Thymus (tissue), 11 donors: ENCODE results near the gene SLBP. TPM values are rescaled to one million over a fixed set of nuclear protein-coding genes. Genes with fewer than 3 reads are reported as not detected.

Source experiments
- DNase-seq, 9 donors: peaks; one replicate each; pipeline ENCODE4 v3.0.0-alpha.2; 2013; ENCODE audit warnings: low spot score in 9 of 9, low read depth in 6 of 9, missing footprints in 1 of 9
- H3K27ac ChIP-seq, 2 donors: one replicate each; pipeline ENCODE4 v1.5.1; 2013; ENCODE audit warnings: control low read depth in 1 of 2, low read depth in 1 of 2, low read length in 1 of 2, mild to moderate bottlenecking in 1 of 2, moderate library complexity in 1 of 2
- H3K27me3 ChIP-seq, 2 donors: one replicate each; pipeline ENCODE4 v1.5.1; 2013; ENCODE audit warnings: low read length in 1 of 2; ENCODE audit not compliant: control insufficient read depth in 2 of 2, insufficient read depth in 1 of 2
- H3K36me3 ChIP-seq, 2 donors: one replicate each; pipeline ENCODE4 v1.5.1; 2013; ENCODE audit warnings: low read length in 1 of 2, mild to moderate bottlenecking in 1 of 2, moderate library complexity in 1 of 2; ENCODE audit not compliant: control insufficient read depth in 2 of 2, insufficient read depth in 2 of 2
- H3K4me1 ChIP-seq, 2 donors: one replicate each; pipeline ENCODE4 v1.5.1; 2013; ENCODE audit warnings: low read length in 2 of 2; ENCODE audit not compliant: control insufficient read depth in 2 of 2, insufficient read depth in 2 of 2
- H3K4me3 ChIP-seq, 2 donors: one replicate each; pipeline ENCODE4 v1.5.1; 2013; ENCODE audit warnings: low read length in 2 of 2, control low read depth in 1 of 2, mild to moderate bottlenecking in 1 of 2
- H3K9me3 ChIP-seq, 2 donors: one replicate each; pipeline ENCODE4 v1.5.1; 2013; ENCODE audit warnings: low read length in 1 of 2, mild to moderate bottlenecking in 1 of 2; ENCODE audit not compliant: control insufficient read depth in 2 of 2, insufficient read depth in 1 of 2
- WGBS: extraction: QIAGEN DNeasy Blood & Tissue Kit; methylation state at CpG from one replicate; pipeline ENCODE4 v1.1.7; 2013; 5-methylcytosine and 5-hydroxymethylcytosine counted together
- polyA plus RNA-seq: library from polyadenylated mRNA; stranded (reverse); fragments of 200-250 nt; gene quantifications from one replicate; pipeline ENCODE4 v1.2.3, GENCODE V29; 2013
- total RNA-seq: library from RNA; stranded (reverse); fragments of 120-200 nt; gene quantifications from one replicate; pipeline ENCODE4 v1.2.4, GENCODE V29; 2013
- donor health status: healthy.

SLBP gene
- total and polyA plus RNA-seq, 2 donors, result 53.1 to 96.2 TPM

DNA sequence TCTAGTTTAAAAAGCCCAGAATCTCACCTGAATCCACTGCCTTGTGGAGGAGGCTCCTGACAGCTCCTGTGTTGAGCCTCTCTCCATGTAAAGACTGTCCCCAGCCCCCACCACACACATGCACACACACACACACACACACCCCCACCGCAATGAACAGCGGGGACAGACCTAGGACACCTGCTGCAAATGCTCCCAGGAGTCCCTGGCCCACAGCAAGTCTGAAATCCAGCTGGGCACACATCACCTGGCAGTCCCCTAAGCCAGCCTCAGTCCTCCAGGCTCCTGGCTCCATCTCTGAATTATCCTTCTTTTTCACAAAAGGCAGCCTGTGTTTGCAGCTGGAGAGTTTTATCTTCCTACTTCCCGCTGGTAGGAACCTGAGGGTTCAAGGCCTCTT is 21.4 kb downstream of the SLBP start:
- Histone ChIP-seq H3K27me3 (no peaks in the 10 kb centered on the region), H3K4me3 (no peak overlapping the region), H3K27ac (no peak overlapping the region), H3K36me3 (peaks cover 37 to 55% of the 10 kb centered on the region in 2 donors), H3K9me3 (no peaks in the 10 kb centered on the region), H3K4me1 (no peaks in the 10 kb centered on the region)
- DNase-seq, result no peak
- WGBS, result 99% methylated on average over 3 of the region's 3 CpGs

- peaks cover 9 to 12% of the 10 kb centered on the region in 2 donors for H3K27me3 ChIP-seq
- H3K4me1 ChIP-seq, result peaks cover 11 to 13% of the 10 kb centered on the region in 2 donors
- no peak for DNase-seq
- no peak overlapping the region for H3K27ac ChIP-seq
- peaks cover 10 to 14% of the 10 kb centered on the region in 2 donors for H3K36me3 ChIP-seq
- 88% methylated on average over 7 of the region's 7 CpGs for WGBS
- H3K4me3 ChIP-seq, result no peak overlapping the region
- no peaks in the 10 kb centered on the region for H3K9me3 ChIP-seq
Measured at GRCh38 chr4:1686440-1687036, 25.6 kb downstream of the SLBP start.

DNA sequence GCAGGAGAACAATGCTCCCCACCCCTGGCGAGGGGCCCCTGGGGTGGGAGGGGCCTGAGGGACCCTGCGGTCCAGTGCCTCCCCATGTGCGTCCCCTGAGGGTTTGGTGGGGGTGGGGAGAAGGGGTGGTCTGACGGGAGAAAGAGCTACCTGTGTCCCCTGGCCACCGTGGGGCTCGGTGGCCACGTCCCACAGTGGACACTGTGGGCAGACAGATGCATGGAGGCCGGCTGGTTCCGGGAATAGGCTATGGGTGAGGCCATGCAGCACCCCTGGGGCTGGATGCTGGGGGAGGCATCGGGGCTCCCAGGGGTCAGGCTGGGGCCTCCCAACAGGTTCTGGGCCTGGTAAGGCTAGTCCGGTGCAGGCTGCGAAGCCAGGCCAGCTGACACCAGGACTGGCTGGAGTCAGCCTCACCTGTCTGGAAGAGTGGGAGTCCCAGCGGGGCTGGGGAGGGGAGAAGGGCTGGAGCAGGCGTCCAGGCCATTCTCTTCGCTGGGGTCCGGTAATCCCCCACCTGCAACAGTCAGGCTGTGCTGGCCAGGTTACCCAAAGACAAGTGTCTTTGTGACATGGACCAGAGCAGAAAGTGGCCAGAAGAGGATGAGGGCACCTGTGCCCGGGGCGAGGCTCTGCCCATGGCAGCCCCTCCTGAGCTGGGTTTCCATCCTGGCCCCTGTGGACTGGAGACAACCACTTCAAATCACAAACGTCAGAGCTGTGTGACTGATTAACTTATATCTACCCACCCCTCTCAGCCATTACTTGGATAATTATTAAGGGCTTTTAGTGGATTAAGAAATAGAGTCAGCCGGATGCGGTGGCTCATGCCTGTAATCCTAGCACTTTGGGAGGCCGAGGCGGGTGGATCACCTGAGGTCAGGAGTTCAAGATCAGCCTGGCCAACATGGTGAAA is 26.6 kb downstream of the SLBP start:
- Histone ChIP-seq H3K27me3 (peaks cover 9 to 12% of the 10 kb centered on the region in 2 donors), H3K27ac (no peak overlapping the region), H3K4me1 (peaks cover 11 to 13% of the 10 kb centered on the region in 2 donors), H3K4me3 (no peak overlapping the region), H3K36me3 (peaks cover 0 to 4% of the 10 kb centered on the region in 2 donors), H3K9me3 (no peaks in the 10 kb centered on the region)
- no peak for DNase-seq
- WGBS, result 95% methylated on average over 23 of the region's 23 CpGs

- Histone ChIP-seq H3K27ac (peak overlapping the region in 1 of 2 donors; percentile 66), H3K27me3 (peaks cover 9 to 12% of the 10 kb centered on the region in 2 donors), H3K4me3 (peak overlapping the region in 1 of 2 donors; percentile 66), H3K36me3 (no peaks in the 10 kb centered on the region), H3K9me3 (no peaks in the 10 kb centered on the region), H3K4me1 (peaks cover 11 to 13% of the 10 kb centered on the region in 2 donors)
- WGBS, result 39% methylated on average over 66 of the region's 66 CpGs
- no peak for DNase-seq
Measured at GRCh38 chr4:1684506-1685234, 27.4 kb downstream of the SLBP start.

- Histone ChIP-seq H3K27me3 (peaks cover 9 to 12% of the 10 kb centered on the region in 2 donors), H3K27ac (peak within 1 kb of the TSS in 1 of 2 donors; percentile 79), H3K9me3 (no peaks in the 10 kb centered on the region), H3K4me1 (peaks cover 11 to 13% of the 10 kb centered on the region in 2 donors), H3K4me3 (peak within 1 kb of the TSS; percentile 29 to 66), H3K36me3 (no peaks in the 10 kb centered on the region)
- 1% methylated on average over 118 of the region's 118 CpGs for WGBS
- DNase-seq, result peak in 8 of 9 donors; percentile 56 to 88 (median 72)
Measured at GRCh38 chr4:1683736-1684505, 28.2 kb downstream of the SLBP start, which contains the start of gene FAM53A. TSS of gene FAM53A (minus strand) at chr4:1684313. CDS start at chr4:1668741, 15,572 bp downstream.

- WGBS, result 9% methylated on average over 13 of the region's 13 CpGs
Measured at GRCh38 chr4:1683261-1683735, 28.8 kb downstream of the SLBP start.

DNA sequence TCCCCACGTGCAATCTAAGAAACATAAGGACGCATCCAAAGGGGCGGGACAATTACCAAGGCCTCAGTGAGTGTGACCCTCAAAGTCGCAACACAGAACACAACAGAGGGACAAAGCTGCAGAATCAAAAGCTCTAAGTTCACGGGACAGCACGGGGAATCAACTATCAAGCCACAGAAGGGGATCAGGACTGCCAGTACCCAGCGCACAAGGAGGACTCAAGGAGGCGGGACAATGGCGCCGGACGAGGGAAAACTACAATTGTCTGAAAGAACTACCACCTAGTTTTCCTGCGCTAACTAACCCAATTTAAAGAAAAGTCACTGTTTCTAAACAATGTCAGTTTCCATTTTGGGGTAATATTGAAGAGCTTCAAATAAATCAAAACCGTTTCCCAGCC is 29.3 kb downstream of the SLBP start:
- Histone ChIP-seq H3K4me1 (peaks cover 11 to 13% of the 10 kb centered on the region in 2 donors), H3K36me3 (no peaks in the 10 kb centered on the region), H3K4me3 (peak overlapping the region in 1 of 2 donors; percentile 66), H3K9me3 (no peaks in the 10 kb centered on the region), H3K27me3 (peaks cover 9 to 12% of the 10 kb centered on the region in 2 donors), H3K27ac (no peak overlapping the region)
- 92% methylated on average over 13 of the region's 13 CpGs for WGBS
- DNase-seq, result no peak

More at GRCh38 chr4:1683261-1683735, 28.8 kb downstream of the SLBP start:
- Histone ChIP-seq H3K27ac (peak overlapping the region in 1 of 2 donors; percentile 79), H3K36me3 (no peaks in the 10 kb centered on the region), H3K4me3 (peak overlapping the region; percentile 29 to 66), H3K9me3 (no peaks in the 10 kb centered on the region), H3K27me3 (peaks cover 9 to 12% of the 10 kb centered on the region in 2 donors), H3K4me1 (peaks cover 11 to 13% of the 10 kb centered on the region in 2 donors)
- peak in 4 of 9 donors; percentile 4 to 54 (median 18) for DNase-seq

GRCh38 chr4:1678244-1678643 is 33.9 kb downstream of the SLBP start:
- no peaks in the 10 kb centered on the region for H3K36me3 ChIP-seq
- peaks cover 6 to 8% of the 10 kb centered on the region in 2 donors for H3K27me3 ChIP-seq
- peaks cover 4 to 6% of the 10 kb centered on the region in 2 donors for H3K4me1 ChIP-seq
- no peak overlapping the region for H3K4me3 ChIP-seq
- WGBS, result 93% methylated on average over 5 of the region's 5 CpGs
- DNase-seq, result no peak
- H3K9me3 ChIP-seq, result no peaks in the 10 kb centered on the region
- no peak overlapping the region for H3K27ac ChIP-seq
